GM19238 (cell line): ENCODE measurements around the gene PCDHA7.
"Not testable (repeated sequence)": the region's sequence is repeated elsewhere in the genome, so short reads cannot be mapped to it uniquely, and the experiment has no call there.

Source experiments
- DNase-seq: peaks from one replicate; pipeline ENCODE4 v3.0.0; 2011; ENCODE audit warnings: low spot score; ENCODE audit not compliant: insufficient read length

PCDHA7 gene

DNA sequence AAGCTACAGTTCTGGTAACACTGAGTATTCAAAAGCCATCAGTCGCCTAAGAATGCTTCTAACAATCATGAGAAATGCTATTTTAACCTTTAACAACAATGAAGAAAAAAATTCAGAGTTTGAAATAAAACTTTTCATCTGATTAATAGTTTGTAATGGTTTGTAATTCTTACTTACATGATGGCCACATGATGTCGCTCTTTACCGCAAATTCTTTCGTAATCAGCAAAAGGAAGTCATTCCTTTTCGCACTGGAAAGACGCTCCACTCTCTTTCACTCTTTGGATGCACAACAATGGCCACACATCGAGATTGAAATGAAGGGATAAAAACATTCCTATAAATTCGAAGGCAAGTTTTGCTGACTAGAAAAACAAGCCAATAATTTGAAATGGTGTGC lies at the start of gene PCDHA7:
Gene PCDHA7 (plus strand): TSS at position 277 of the 400 bp plus-strand sequence. CDS start 115 bp downstream, at position 392.
- no peak for DNase-seq

DNA sequence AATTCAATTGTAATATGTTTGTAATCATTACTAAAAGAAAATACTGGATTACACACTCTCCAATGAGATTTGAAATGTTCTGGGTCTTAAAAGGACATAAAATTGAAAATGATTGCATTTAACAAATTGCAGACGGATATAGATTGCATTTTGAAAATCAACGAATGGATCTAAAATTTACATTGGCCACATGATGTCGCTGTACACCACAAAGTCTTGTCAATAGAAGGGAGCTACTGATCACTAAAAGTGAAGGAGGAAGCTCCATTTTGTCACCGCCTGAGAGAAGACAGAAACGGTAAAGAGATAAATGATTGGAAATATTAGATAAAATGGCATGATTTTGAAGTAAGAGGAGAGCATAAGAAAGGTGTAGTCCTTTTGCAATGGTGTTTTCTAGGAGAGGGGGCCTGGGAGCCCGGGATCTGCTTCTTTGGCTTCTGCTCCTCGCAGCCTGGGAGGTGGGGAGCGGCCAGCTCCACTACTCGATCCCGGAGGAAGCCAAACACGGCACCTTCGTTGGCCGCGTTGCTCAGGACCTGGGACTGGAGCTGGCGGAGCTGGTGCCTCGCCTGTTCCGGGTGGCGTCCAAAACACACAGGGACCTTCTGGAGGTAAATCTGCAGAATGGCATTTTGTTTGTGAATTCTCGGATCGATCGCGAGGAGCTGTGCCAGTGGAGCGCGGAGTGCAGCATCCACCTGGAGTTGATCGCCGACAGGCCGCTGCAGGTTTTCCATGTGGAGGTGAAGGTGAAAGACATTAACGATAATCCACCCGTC lies 48.0 kb upstream of the PCDHA7 start, which contains the start of gene PCDHA1:
Gene PCDHA1 (plus strand): TSS at position 236 of the 782 bp plus-strand sequence.
- DNase-seq, result no peak

DNA sequence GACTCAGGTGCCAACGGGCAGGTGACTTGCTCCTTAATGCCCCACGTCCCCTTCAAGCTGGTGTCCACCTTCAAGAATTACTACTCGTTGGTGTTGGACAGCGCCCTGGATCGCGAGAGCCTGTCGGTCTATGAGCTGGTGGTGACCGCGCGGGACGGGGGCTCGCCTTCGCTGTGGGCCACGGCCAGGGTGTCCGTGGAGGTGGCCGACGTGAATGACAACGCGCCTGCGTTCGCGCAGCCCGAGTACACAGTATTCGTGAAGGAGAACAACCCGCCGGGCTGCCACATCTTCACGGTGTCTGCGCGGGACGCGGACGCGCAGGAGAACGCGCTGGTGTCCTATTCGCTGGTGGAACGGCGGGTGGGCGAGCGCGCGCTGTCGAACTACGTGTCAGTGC lies 46.6 kb upstream of the PCDHA7 start:
- DNase-seq, result not testable (repeated sequence)

GRCh38 chr5:140787849-140788504 lies 46.1 kb upstream of the PCDHA7 start:
- DNase-seq, result not testable (repeated sequence)

GRCh38 chr5:140791089-140791488 lies 43.0 kb upstream of the PCDHA7 start:
- DNase-seq, result no peak

DNA sequence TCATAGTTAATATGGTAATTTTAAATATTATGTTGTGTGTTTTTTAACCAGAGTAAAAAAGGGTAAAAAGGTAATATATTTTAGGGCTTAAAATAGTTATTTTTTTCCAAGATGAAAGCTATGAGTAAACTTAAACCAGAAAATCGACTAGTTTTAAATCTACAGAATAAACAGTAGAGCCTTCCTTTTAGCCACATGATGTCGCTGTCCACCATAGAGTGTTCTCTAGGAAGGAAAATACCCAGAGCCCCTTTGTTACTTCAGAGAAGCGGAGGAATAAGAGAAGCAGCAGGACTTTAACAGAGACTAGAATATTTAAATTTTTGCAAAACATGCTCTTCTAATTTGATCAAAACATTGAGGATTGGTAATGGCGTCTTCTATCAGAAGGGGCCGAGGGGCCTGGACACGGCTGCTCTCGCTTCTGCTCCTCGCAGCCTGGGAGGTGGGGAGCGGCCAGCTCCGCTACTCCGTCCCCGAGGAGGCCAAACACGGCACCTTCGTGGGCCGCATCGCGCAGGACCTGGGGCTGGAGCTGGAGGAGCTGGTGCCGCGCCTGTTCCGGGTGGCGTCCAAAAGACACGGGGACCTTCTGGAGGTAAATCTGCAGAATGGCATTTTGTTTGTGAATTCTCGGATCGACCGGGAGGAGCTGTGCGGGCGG lies 39.3 kb upstream of the PCDHA7 start, which contains the start of gene PCDHA2:
Gene PCDHA2 (plus strand): TSS at position 258 of the 664 bp plus-strand sequence.
- no peak for DNase-seq

DNA sequence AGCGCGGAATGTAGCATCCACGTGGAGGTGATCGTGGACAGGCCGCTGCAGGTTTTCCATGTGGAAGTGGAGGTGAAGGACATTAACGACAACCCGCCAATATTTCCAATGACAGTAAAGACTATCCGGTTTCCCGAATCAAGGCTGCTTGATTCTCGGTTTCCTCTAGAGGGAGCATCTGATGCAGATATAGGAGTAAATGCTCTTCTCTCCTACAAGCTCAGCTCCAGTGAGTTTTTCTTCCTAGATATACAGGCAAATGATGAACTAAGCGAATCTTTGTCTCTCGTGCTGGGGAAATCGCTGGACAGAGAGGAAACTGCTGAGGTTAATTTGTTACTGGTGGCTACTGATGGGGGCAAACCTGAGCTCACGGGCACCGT lies 38.8 kb upstream of the PCDHA7 start:
- DNase-seq, result no peak

DNA sequence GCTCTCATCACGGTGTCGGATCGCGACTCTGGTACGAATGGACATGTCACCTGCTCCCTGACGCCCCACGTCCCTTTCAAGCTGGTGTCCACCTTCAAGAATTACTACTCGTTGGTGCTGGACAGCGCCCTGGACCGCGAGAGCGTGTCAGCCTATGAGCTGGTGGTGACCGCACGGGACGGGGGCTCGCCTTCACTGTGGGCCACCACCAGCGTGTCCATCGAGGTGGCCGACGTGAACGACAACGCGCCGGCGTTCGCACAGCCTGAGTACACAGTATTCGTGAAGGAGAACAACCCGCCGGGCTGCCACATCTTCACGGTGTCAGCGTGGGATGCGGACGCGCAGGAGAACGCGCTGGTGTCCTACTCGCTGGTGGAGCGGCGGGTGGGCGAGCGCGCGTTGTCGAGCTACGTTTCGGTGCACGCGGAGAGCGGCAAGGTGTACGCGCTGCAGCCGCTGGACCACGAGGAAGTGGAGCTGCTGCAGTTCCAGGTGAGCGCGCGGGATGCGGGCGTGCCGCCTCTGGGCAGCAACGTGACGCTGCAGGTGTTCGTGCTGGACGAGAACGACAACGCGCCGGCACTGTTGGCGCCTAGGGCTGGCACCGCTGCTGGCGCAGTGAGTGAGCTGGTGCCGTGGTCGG lies 37.9 kb upstream of the PCDHA7 start:
- not testable (repeated sequence) for DNase-seq

DNA sequence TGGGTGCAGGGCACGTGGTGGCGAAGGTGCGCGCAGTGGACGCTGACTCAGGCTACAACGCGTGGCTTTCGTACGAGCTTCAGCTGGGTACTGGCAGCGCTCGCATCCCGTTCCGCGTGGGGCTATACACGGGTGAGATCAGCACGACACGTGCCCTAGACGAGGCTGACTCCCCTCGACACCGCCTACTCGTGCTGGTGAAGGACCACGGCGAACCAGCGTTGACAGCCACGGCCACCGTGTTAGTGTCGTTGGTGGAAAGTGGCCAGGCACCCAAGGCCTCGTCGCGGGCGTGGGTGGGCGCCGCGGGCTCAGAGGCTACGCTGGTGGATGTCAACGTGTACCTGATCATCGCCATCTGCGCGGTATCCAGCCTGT lies 37.4 kb upstream of the PCDHA7 start:
- DNase-seq, result no peak

DNA sequence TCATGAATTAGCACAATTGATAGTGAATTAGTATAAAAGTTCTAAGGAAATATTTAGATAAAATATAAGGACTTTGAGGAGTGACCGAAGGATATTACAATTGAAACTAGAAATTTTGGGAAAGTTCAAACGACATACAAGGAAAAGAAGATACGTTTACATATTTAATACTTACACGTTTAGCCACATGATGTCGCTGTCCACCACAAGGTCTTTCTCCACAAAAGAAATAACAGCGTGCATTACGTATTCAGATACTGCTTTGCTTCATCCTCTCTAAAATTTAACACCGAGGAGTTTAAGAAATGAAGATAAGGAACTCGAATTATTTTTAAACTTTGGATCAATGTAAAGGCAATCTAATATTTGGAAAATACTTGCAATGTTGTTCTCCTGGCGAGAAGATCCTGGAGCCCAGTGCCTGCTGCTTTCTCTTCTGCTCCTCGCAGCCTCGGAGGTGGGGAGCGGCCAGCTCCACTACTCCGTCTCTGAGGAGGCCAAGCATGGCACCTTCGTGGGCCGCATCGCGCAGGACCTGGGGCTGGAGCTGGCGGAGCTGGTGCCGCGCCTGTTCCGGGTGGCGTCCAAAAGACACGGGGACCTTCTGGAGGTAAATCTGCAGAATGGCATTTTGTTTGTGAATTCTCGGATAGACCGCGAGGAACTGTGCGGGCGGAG lies 33.1 kb upstream of the PCDHA7 start, which contains the start of gene PCDHA3:
Gene PCDHA3 (plus strand): TSS at position 242 of the 678 bp plus-strand sequence.
- no peak for DNase-seq

DNA sequence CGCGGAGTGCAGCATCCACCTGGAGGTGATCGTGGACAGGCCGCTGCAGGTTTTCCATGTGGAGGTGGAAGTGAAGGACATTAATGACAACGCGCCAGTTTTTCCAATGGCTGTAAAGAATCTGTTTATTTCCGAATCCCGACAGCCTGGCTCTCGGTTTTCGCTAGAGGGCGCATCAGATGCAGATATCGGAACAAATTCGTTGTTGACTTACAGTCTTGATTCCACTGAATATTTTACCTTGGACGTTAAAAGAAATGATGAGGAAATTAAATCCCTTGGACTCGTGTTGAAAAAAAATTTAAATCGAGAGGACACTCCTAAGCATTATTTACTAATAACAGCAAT lies 32.6 kb upstream of the PCDHA7 start:
- no peak for DNase-seq

DNA sequence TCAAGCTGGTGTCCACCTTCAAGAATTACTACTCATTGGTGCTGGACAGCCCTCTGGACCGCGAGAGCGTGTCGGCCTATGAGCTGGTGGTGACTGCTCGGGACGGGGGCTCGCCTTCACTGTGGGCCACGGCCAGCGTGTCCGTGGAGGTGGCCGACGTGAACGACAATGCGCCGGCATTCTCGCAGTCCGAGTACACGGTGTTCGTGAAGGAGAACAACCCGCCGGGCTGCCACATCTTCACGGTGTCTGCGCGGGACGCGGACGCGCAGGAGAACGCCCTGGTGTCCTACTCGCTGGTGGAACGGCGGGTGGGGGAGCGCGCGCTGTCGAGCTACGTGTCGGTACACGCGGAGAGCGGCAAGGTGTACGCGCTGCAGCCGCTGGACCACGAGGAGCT lies 31.7 kb upstream of the PCDHA7 start:
- not testable (repeated sequence) for DNase-seq

GRCh38 chr5:140802781-140803271 lies 31.2 kb upstream of the PCDHA7 start:
- DNase-seq, result no peak

- DNase-seq, result no peak
Observed at GRCh38 chr5:140806834-140807775, 27.0 kb upstream of the PCDHA7 start, which contains the start of gene PCDHA4. Gene PCDHA4 (plus strand): TSS chr5:140807068.

DNA sequence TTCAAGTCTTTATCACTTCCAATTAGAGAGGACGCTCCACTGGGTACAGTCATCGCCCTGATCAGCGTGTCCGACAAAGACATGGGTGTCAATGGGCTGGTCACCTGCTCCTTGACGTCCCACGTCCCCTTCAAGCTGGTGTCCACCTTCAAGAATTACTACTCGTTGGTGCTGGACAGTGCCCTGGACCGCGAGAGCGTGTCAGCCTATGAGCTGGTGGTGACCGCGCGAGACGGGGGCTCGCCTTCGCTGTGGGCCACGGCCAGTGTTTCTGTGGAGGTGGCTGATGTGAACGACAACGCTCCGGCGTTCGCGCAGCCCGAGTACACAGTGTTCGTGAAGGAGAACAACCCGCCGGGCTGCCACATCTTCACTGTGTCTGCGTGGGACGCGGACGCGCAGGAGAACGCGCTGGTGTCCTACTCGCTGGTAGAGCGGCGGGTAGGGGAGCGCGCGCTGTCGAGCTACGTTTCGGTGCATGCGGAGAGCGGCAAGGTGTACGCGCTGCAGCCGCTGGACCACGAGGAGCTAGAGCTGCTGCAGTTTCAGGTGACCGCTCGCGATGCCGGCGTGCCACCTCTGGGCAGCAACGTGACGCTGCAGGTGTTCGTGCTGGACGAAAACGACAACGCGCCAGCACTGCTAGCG lies 25.7 kb upstream of the PCDHA7 start:
- DNase-seq, result not testable (repeated sequence)

DNA sequence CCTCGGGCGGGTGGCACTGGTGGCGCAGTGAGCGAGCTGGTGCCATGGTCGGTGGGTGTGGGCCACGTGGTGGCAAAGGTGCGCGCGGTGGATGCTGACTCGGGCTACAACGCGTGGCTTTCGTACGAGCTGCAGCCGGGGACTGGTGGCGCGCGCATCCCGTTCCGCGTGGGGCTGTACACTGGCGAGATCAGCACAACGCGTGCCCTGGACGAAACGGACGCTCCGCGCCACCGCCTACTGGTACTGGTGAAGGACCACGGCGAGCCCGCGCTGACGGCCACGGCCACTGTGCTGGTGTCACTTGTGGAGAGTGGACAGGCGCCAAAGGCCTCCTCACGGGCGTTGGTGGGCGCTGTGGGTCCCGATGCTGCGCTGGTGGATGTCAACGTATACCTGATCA lies 25.2 kb upstream of the PCDHA7 start:
- DNase-seq, result no peak

DNA sequence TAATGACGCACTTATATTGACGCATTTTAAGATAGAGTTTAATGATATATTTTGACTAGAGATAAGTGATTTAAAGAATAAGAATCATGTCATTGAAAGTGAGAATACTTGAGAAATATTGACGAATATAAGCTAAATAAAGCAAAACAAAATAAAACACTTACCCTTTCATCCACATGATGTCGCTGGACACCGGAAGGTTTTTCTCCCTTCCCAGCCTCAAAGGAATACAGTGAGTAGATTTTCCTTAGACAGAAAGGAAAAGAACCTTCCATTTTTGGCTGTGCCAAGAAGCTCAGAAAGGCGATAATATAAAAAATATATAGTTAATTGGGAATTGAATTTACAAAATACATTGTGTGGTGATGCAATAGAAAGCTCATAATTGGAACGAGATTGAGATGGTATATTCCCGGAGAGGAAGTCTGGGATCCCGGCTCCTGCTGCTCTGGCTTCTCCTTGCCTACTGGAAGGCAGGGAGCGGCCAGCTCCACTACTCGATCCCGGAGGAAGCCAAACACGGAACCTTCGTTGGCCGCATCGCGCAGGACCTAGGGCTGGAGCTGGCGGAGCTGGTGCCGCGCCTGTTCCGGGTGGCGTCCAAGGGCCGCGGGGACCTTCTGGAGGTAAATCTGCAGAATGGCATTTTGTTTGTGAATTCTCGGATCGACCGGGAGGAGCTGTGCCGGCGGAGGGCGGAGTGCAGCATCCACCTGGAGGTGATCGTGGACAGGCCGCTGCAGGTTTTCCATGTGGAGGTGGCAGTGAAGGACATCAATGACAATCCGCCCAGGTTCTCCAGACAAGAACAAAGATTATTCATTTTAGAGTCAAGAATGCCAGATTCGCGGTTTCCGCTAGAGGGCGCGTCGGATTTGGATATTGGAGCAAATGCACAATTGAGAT lies 12.4 kb upstream of the PCDHA7 start, which contains the start of gene PCDHA5:
Gene PCDHA5 (plus strand): TSS at position 239 of the 906 bp plus-strand sequence.
- no peak for DNase-seq

GRCh38 chr5:140822281-140822629 lies 11.8 kb upstream of the PCDHA7 start:
- no peak for DNase-seq
